ENCODE measurements around the gene VASH2.

GRCh38 chr1:212970085-212970484 lies 19.7 kb downstream of the VASH2 start:
- TF ChIP-seq CTCF (IDR thresholded peaks at IDR 0.05): no peak
- no peak for TF ChIP-seq POLR2A (IDR thresholded peaks at IDR 0.05)
- no peak for TF ChIP-seq POLR2AphosphoS5 (IDR thresholded peaks at IDR 0.05; ENCODE audit: insufficient read depth in 1 of 2, low read depth in 1 of 2)

All from vagina (tissue), 2 donors.